ENCODE results near the gene IFIH1. TPM values are rescaled to one million over a fixed set of nuclear protein-coding genes. Genes with fewer than 3 reads are reported as not detected.

Gene IFIH1
- polyA plus RNA-seq, 1 of the 3 experiments (the other 2 are of a cell fraction): 1.0 TPM

DNA sequence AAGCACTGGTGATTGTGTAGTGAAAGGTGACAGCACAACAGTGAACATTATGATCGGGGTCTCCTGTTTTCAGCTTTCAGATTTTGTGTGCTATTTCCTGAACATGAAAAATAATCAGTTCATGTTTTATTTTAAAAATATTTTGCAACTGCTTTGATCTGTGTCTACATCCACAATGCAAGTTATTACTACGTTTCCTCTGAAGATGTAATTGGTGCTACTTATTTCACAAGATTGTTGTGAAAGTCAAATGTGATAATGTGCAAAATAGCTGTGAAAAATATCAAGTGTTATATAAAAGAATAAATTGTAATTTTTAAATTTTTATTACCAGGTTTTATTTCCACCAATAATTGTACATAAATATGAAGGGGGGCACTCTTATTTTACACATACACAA, 19.4 kb upstream of the IFIH1 start:
- Histone ChIP-seq H3K4me1 (ENCODE audit: control insufficient read depth in 1 of 2, insufficient read depth in 2 of 2, low read depth in 1 of 2, low read length in 1 of 2) (no peaks in the 10 kb centered on the region), H3K9ac (no peak overlapping the region), H3K4me2 (no peak overlapping the region), H3K79me2 (ENCODE audit: insufficient read depth) (no peaks in the 10 kb centered on the region), H3K4me3 (ENCODE audit: low read depth in 2 of 2, low read length in 1 of 2) (no peak overlapping the region), H3K9me2 (no peaks in the 10 kb centered on the region), H4K20me1 (ENCODE audit: insufficient read depth) (no peaks in the 10 kb centered on the region), H3K9me3 (no peaks in the 10 kb centered on the region), H3F3A (replicated peaks; ENCODE audit: insufficient read depth) (no peaks in the 10 kb centered on the region), H3K36me3 (replicated peaks in 1 of 2; ENCODE audit: control insufficient read depth in 1 of 2, insufficient read depth in 2 of 2, low read length in 1 of 2) (no peaks in the 10 kb centered on the region), H3K27me3 (ENCODE audit: insufficient read depth) (no peaks in the 10 kb centered on the region), H2AFZ (ENCODE audit: low read depth) (no peak overlapping the region), H3K27ac (ENCODE audit: low read depth in 2 of 2, low read length in 1 of 2) (no peak overlapping the region)
- DNase-seq: no peak
- TF ChIP-seq, protein P1, sequence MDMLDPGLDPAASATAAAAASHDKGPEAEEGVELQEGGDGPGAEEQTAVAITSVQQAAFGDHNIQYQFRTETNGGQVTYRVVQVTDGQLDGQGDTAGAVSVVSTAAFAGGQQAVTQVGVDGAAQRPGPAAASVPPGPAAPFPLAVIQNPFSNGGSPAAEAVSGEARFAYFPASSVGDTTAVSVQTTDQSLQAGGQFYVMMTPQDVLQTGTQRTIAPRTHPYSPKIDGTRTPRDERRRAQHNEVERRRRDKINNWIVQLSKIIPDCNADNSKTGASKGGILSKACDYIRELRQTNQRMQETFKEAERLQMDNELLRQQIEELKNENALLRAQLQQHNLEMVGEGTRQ (IDR thresholded peaks at IDR 0.05; ENCODE audit: borderline replicate concordance, low read depth, low read length): no peak
- TF ChIP-seq FOSL2 (IDR thresholded peaks at IDR 0.05; ENCODE audit: borderline replicate concordance, low read depth) (no peak), POLR2AphosphoS5 (IDR thresholded peaks at IDR 0.05; ENCODE audit: low read depth, low read length) (no peak)
- ChIA-PET POLR2A (no interaction called here), CTCF (interaction anchor here (0.8 to 2.0 kb wide), 3 partner anchors 11 to 39 kb away, joined by 3 to 10 read pairs (median 3); no protein-coding TSS in a partner anchor)
- WGBS (ENCODE audit: low lambda C conversion rate): 47% methylated on average over 2 of the region's 2 CpGs

DNA sequence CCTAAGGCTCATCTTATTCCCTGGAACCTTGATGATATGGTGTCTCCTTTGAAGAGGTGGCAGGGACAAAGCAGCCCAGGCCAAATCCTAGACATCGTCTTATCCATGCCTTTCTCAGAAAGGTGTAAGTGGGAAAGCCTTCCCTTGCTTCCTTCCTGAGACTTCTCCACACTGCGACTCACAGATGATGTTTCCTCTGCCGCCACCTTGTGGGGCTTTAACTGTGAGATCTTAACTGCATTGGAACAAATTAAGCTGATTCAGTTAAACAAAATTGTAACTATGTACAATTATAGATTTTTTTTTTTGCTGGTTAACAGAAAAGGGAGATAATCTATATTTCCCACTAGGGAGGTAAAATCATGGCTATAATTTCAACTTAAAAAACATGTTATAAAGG, 15.5 kb upstream of the IFIH1 start:
- TF ChIP-seq CHD2 (IDR thresholded peaks at IDR 0.05; ENCODE audit: low read length, partially characterized antibody) (no peak), MEF2A (IDR thresholded peaks at IDR 0.05; ENCODE audit: borderline replicate concordance, low read depth) (no peak), EP300 (IDR thresholded peaks at IDR 0.05; ENCODE audit: borderline replicate concordance in 1 of 2, low read depth in 1 of 2, low read length in 1 of 2) (no peak), GABPA (IDR thresholded peaks at IDR 0.05; ENCODE audit: low read depth) (no peak), JUND (IDR thresholded peaks at IDR 0.05) (no peak), SIN3A (IDR thresholded peaks at IDR 0.05; ENCODE audit: borderline replicate concordance, low read depth, low read length) (no peak), TEAD4 (IDR thresholded peaks at IDR 0.05; ENCODE audit: borderline replicate concordance, insufficient read depth) (no peak), RAD21 (IDR thresholded peaks at IDR 0.05; ENCODE audit: low read length) (peak; percentile 28; the same call in 1 of the 2 replicates), TCF12 (IDR thresholded peaks at IDR 0.05) (no peak), FOSL2 (IDR thresholded peaks at IDR 0.05; ENCODE audit: borderline replicate concordance, low read depth) (no peak)
- TF ChIP-seq, protein P2, sequence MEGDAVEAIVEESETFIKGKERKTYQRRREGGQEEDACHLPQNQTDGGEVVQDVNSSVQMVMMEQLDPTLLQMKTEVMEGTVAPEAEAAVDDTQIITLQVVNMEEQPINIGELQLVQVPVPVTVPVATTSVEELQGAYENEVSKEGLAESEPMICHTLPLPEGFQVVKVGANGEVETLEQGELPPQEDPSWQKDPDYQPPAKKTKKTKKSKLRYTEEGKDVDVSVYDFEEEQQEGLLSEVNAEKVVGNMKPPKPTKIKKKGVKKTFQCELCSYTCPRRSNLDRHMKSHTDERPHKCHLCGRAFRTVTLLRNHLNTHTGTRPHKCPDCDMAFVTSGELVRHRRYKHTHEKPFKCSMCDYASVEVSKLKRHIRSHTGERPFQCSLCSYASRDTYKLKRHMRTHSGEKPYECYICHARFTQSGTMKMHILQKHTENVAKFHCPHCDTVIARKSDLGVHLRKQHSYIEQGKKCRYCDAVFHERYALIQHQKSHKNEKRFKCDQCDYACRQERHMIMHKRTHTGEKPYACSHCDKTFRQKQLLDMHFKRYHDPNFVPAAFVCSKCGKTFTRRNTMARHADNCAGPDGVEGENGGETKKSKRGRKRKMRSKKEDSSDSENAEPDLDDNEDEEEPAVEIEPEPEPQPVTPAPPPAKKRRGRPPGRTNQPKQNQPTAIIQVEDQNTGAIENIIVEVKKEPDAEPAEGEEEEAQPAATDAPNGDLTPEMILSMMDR (IDR thresholded peaks at IDR 0.05): peak; percentile 58
- POLR2A ChIA-PET: no interaction called here
- Histone ChIP-seq H2AFZ (ENCODE audit: low read depth) (no peak overlapping the region), H3K9me2 (no peaks in the 10 kb centered on the region), H3F3A (replicated peaks; ENCODE audit: insufficient read depth) (no peaks in the 10 kb centered on the region), H3K4me3 (ENCODE audit: low read depth in 2 of 2, low read length in 1 of 2) (no peak overlapping the region), H3K9me3 (no peaks in the 10 kb centered on the region), H3K36me3 (replicated peaks in 1 of 2; ENCODE audit: control insufficient read depth in 1 of 2, insufficient read depth in 2 of 2, low read length in 1 of 2) (no peaks in the 10 kb centered on the region), H3K9ac (no peak overlapping the region), H3K79me2 (ENCODE audit: insufficient read depth) (no peaks in the 10 kb centered on the region), H3K4me1 (ENCODE audit: control insufficient read depth in 1 of 2, insufficient read depth in 2 of 2, low read depth in 1 of 2, low read length in 1 of 2) (no peaks in the 10 kb centered on the region), H3K27ac (ENCODE audit: low read depth in 2 of 2, low read length in 1 of 2) (no peak overlapping the region), H3K27me3 (ENCODE audit: insufficient read depth) (no peaks in the 10 kb centered on the region), H4K20me1 (ENCODE audit: insufficient read depth) (no peaks in the 10 kb centered on the region), H3K4me2 (no peak overlapping the region)
- no peak for DNase-seq
- CTCF ChIA-PET: interaction anchor here (0.6 to 2.0 kb wide), 7 partner anchors 10 to 139 kb away, joined by 3 to 12 read pairs (median 6); partner anchors contain the start of gene GCA
- 41% methylated on average over 3 of the region's 3 CpGs for WGBS (ENCODE audit: low lambda C conversion rate)

All from SK-N-SH (cell line).